GM19239 (cell line): ENCODE results near the gene PIP.
"Not testable (repeated sequence)": the region's sequence is repeated elsewhere in the genome, so short reads cannot be mapped to it uniquely, and the experiment has no call there.

Experiments
- DNase-seq: peaks from one replicate; pipeline ENCODE4 v3.0.0; 2011; ENCODE audit warnings: low spot score; ENCODE audit not compliant: insufficient read length
- FAIRE-seq: peaks from 2 replicates; lab custom pipeline; 2011; peaks lifted over from hg19 to GRCh38; lab: Jason Lieb, UNC

Gene PIP

DNA sequence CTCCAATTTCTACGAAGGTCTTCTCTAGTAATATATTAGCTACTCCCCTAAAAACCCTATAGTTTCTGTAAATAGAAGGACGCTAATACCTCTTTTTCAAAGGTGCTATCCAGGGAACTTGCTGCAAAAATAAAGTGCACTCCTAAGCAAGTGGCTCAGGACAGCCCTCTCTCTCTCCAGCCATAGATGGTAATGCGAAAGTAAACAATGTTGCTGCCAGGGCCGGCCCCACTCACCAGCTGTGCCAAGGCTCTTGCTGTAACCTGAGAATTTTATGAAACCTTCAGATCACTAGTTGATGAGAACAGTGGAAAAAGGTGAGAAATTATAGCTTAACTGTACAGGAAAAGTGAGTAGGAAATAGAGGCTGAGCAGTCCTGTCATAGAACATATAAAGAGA is 40.5 kb downstream of the PIP start:
- no peak for FAIRE-seq
- no peak for DNase-seq

DNA sequence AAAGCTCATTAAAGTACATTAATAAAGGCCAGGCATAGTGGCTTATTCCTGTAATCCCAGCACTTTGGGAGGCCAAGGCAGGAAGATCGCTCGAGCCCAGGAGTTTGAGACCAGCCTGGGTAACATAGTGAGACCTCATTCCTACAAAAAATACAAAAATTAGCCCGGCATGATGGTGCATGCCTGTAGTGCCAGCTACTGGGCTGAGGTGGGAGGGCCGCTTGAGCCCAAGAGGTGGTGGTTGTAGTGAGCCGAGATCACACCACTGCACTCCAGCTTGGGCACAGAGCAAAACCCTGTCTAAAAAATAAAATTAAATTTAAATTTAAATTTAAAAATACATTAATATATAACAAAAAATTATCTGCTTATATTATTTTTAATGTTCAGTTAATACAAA is 44.3 kb downstream of the PIP start:
- no peak for DNase-seq
- FAIRE-seq, result no peak

DNA sequence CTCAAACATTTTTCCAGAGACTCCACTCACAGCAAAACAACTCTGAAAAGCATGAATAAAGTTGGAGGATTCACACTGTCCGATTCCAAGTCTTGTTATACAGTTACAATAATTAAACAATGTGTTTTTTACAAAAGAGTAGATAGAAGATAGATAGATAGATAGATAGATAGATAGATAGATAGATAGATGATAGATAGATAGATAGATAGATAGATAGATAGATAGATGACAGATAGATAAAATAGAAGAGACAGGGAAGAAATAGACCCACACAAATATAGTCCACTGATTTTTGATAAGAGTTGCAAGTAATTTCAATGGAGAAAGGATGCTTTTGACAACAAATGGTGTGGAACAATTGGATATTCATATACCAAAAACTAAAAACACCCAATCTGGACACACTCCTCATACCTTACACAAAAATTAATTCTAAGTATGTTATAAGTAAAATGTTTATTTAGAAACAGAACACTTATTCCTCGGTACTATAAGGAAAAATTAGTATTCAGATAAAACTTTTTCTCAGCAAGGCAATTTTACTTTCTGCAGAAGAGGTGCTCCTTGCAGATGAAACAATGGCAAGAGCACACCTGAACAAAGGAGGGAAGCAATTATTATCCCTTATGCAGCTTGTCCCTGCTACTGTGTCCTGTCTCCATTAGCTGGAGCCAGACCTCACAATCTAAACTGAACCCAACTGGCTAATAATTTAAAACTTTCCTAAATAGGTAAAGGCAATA is 45.7 kb downstream of the PIP start:
- no peak for FAIRE-seq

GRCh38 chr7:143180771-143181170 is 48.9 kb downstream of the PIP start:
- not testable (repeated sequence) for DNase-seq, FAIRE-seq

More for the DNA sequence above, 45.7 kb downstream of the PIP start:
- no peak for DNase-seq

- DNase-seq, result no peak
- FAIRE-seq, result no peak
Measured at GRCh38 chr7:143181349-143181748, 49.5 kb downstream of the PIP start.

- no peak for FAIRE-seq
Measured at GRCh38 chr7:143183024-143183423, 51.1 kb downstream of the PIP start, which contains the start of gene TAS2R39. Gene TAS2R39, plus strand, starts transcription at chr7:143183419. Its CDS starts 0 bp downstream, at chr7:143183419.

GRCh38 chr7:143185551-143185950 is 53.7 kb downstream of the PIP start:
- FAIRE-seq, result no peak

More at GRCh38 chr7:143183024-143183423, 51.1 kb downstream of the PIP start, which contains the start of gene TAS2R39:
- DNase-seq, result no peak

GRCh38 chr7:143188994-143189393 is 57.1 kb downstream of the PIP start:
- FAIRE-seq (no peak), DNase-seq (no peak)

More at GRCh38 chr7:143185551-143185950, 53.7 kb downstream of the PIP start:
- no peak for DNase-seq
